Fibroblast of villous mesenchyme (primary cell): ENCODE measurements around the gene AKAP13. TPM values are rescaled to one million over a fixed set of nuclear protein-coding genes. Genes with fewer than 3 reads are reported as not detected.

Experiments used
- DNase-seq: peaks from one replicate; pipeline ENCODE4 v3.0.0-alpha.2; 2010; ENCODE audit warnings: low read depth
- H3K4me3 ChIP-seq: 2 replicates; pipeline ENCODE4 v1.5.1; 2011; ENCODE audit warnings: low read depth, mild to moderate bottlenecking, low read length
- total RNA-seq: library from RNA; depleted of rRNA; stranded (reverse); fragments of >200 nt; gene quantifications from 2 replicates; pipeline ENCODE4 v1.2.3, GENCODE V29; 2012
- TF ChIP-seq, protein P1 (sequence below): IDR thresholded peaks from 2 replicates; pipeline ENCODE4 v1.5.1; 2012; ENCODE audit warnings: low read depth, mild to moderate bottlenecking, low read length; ENCODE audit not compliant: insufficient read depth

The AKAP13 gene
- total RNA-seq, 1 donor = 164 TPM

DNA sequence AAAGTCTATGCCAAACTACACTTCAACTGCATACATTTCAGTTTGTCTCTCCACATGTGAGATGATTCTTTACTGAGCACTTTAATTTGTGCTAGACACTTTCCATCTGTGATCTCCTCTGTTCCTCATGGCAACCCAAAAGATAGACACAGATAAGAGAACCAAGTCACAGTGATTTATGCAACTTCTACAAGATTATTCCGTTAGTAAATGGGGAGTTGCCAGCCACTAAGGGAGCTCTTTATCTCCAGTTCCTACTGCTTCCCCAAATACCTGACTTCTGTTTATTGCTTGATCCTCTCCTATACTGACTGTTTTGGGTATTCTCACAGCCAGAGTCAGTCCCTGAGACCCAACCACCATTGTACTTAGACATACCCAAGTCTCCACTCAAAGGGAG is 24.1 kb upstream of the AKAP13 start:
- TF ChIP-seq, protein P1, sequence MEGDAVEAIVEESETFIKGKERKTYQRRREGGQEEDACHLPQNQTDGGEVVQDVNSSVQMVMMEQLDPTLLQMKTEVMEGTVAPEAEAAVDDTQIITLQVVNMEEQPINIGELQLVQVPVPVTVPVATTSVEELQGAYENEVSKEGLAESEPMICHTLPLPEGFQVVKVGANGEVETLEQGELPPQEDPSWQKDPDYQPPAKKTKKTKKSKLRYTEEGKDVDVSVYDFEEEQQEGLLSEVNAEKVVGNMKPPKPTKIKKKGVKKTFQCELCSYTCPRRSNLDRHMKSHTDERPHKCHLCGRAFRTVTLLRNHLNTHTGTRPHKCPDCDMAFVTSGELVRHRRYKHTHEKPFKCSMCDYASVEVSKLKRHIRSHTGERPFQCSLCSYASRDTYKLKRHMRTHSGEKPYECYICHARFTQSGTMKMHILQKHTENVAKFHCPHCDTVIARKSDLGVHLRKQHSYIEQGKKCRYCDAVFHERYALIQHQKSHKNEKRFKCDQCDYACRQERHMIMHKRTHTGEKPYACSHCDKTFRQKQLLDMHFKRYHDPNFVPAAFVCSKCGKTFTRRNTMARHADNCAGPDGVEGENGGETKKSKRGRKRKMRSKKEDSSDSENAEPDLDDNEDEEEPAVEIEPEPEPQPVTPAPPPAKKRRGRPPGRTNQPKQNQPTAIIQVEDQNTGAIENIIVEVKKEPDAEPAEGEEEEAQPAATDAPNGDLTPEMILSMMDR = no peak
- H3K4me3 ChIP-seq = no peak overlapping the region
- DNase-seq = no peak

DNA sequence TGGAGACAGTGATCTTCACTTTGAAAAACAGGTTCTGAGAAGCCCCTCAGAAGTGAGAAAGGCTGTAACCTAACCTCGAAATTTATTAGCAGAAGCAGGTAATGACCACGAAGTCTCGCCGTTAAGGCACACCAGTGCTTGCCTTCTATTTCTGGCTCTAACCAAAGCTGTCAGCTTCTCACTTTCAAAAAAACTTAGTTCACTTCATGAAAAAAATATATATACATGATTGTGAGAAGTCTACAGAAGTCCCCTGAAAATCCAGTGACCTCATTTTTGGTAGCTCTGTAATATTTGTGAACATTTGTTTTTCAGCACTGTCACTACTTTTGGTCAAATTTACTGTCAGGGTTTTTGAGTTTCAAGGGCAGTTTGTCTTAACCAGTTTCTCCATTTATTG is 19.1 kb upstream of the AKAP13 start:
- no peak overlapping the region for H3K4me3 ChIP-seq
- DNase-seq = no peak
- TF ChIP-seq, protein P1 = no peak

DNA sequence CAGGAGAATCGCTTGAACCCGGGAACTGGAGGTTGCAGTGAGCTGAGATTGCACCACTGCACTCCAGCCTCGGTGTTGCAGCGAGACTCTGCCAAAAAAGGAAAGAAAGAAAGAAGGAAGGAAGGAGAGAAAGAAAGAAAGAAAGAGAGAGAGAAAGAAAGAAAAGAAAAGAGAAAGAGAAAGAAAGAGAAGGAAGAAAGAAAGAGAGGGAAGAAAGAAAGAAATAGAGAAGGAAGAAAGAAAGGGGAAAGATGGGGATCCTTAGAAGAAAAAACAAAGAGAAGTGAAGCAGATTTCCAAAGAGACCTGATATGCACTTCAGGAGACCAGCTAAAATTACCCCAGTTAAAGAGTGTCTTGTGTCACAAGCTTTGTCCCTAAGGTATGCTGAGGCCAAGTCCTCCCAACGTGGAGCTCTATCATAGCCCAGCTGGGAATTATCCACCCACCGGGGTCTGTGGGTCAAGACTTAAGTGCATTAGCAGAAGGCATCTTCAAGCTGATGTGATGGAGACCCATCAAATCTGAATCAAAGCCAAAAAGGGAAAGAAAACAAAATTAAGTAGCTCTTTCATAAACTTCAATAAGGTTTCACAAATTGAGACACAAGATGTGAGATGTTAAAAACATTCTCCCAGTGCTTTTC is 17.8 kb upstream of the AKAP13 start:
- TF ChIP-seq, protein P1 = no peak
- no peak for DNase-seq
- H3K4me3 ChIP-seq = no peak overlapping the region

DNA sequence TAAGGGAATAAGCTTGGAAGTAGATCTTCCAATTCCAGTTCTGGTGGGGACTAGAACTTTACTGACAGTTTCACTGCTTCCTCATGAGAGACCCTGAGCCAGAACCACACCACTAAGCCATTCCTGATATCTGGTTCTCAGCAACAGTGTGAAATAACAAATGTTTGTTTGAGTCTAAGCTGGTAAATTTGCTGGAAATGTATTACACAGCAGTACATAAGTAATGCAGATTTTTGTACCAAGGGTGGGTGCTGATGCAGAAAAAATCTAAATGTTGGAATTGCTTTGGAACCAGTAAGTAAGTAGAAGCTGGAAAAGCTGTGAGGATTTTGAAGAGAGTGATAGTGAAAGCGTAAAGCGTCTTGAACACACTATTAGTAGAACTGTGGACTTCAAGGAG is 14.4 kb upstream of the AKAP13 start:
- H3K4me3 ChIP-seq = no peak overlapping the region
- DNase-seq = no peak
- TF ChIP-seq, protein P1 = no peak

DNA sequence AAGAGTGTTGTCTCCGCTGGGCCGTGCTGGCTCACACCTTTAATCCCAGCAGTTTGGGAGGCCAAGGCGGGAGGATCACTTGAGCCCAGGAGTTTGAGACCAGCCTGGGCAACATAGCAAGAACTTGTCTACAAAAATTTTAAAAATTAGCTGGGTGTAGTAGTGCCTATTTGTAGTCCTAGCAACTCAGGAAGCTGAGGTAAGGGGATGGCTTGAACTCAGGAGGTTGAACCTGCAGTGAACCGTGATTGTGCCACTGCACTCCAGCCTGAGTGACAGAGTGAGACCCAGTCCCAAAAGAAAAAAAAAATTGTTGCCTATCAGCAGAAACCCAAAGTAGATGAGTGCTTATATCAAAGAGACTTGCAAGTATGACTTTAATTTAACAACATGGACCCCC is 12.7 kb upstream of the AKAP13 start:
- no peak for DNase-seq
- H3K4me3 ChIP-seq = no peak overlapping the region
- TF ChIP-seq, protein P1 = no peak

DNA sequence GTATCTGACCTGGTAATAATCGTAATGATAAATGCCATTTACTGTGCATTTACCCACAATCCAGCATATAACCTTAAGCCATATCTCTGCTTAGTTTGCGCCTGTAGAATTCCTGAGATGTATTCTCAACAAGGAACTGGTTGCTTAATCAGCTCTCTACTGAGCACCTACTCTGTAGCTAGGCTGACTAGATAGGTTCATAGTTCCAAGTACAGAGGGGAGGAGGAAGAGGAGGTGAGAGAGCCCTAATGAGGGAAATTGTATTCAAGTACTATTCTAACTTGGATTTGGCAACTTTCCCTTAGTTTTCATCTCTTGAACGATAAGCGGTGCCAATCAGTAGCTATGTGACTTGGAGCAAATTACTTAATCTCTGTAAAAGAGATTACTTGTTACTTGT is 5.6 kb upstream of the AKAP13 start:
- TF ChIP-seq, protein P1 = no peak
- no peak overlapping the region for H3K4me3 ChIP-seq
- DNase-seq = no peak

DNA sequence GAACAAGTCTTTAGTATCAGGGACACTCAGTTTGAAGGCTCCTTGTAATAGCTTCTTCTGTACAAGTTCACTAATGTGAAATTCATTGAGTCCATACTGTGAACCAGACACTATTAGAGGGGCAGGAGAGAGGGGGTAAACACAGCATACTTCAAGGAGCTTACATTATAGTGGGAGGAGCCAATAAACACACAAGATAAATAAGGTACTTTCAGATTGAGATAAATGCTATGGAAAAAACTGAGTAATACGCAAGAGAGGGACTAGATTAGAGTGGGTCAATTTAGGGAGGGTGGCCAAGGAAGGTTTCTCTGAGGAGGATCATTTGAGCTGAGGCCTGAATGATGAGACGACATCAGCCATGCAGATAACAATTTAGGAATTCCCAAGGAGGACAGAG is 3.1 kb upstream of the AKAP13 start:
- TF ChIP-seq, protein P1 = no peak
- no peak for DNase-seq
- no peak overlapping the region for H3K4me3 ChIP-seq
